Gastrocnemius medialis (tissue), 4 donors: Measurements from ENCODE around the gene SACS.

Source experiments
- POLR2A ChIP-seq, 2 donors: fragments of 450-650 bp; IDR thresholded peaks; one replicate each; pipeline ENCODE4 v1.6.1; 2017; ENCODE audit warnings: antibody characterized with exemption in 2 of 2, mild to moderate bottlenecking in 2 of 2, moderate library complexity in 2 of 2
- TF ChIP-seq, protein P1 (sequence below), 5 experiments: fragments of 450-650 bp in 3 of 5; fragments of 200-600 bp in 2 of 5; sonication (generic) in 2 of 5; IDR thresholded peaks in 4 of 5; conservative IDR thresholded peaks in 1 of 5; 1 replicate in 4 of 5; 2 replicates in 1 of 5; pipeline ENCODE4 v1.5.1; 2016 to 2019; ENCODE audit warnings: antibody characterized with exemption in 5 of 5, mild to moderate bottlenecking in 3 of 5, moderate library complexity in 3 of 5

- no peak for TF ChIP-seq POLR2A (IDR thresholded peaks at IDR 0.05)
- TF ChIP-seq, protein P1, sequence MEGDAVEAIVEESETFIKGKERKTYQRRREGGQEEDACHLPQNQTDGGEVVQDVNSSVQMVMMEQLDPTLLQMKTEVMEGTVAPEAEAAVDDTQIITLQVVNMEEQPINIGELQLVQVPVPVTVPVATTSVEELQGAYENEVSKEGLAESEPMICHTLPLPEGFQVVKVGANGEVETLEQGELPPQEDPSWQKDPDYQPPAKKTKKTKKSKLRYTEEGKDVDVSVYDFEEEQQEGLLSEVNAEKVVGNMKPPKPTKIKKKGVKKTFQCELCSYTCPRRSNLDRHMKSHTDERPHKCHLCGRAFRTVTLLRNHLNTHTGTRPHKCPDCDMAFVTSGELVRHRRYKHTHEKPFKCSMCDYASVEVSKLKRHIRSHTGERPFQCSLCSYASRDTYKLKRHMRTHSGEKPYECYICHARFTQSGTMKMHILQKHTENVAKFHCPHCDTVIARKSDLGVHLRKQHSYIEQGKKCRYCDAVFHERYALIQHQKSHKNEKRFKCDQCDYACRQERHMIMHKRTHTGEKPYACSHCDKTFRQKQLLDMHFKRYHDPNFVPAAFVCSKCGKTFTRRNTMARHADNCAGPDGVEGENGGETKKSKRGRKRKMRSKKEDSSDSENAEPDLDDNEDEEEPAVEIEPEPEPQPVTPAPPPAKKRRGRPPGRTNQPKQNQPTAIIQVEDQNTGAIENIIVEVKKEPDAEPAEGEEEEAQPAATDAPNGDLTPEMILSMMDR (IDR thresholded peaks at IDR 0.05 in 4 of 5, conservative IDR thresholded peaks at IDR 0.05 in 1 of 5): no peak
Observed at GRCh38 chr13:23462815-23463559, 29.5 kb upstream of the SACS start.
